Stimulated activated CD4-positive, alpha-beta T cell treated with anti-CD3 and anti-CD28 coated beads, Interleukin-15, amount 100 ng/mL, for 1 hour (primary cell): Measurements from ENCODE around the gene TENM3.

ENCODE experiments used
- DNase-seq, 2 donors: peaks; one replicate each; pipeline ENCODE4 v3.0.0-alpha.2; 2020; ENCODE audit warnings: low read depth in 1 of 2, low spot score in 1 of 2

The TENM3 gene

DNA sequence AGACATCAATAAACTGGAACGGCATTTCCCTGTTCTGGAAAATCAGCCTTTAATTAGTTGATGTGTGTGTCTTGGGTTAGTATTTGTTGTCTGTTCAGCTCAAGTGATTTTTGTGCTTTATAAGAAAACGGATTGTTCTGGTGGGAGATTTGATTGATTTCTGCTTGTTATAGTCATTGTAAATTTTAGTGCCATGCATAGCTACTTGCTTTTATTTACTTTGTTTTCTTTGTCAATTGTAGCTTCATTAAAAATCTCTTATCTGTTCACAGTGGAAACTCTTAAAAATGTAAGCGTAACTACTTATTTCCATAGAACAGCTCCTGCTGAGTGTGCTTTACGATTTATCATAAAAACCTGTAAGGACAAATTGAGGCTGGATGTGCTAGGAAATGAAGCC is 253.2 kb downstream of the TENM3 start:
- DNase-seq = no peak

DNA sequence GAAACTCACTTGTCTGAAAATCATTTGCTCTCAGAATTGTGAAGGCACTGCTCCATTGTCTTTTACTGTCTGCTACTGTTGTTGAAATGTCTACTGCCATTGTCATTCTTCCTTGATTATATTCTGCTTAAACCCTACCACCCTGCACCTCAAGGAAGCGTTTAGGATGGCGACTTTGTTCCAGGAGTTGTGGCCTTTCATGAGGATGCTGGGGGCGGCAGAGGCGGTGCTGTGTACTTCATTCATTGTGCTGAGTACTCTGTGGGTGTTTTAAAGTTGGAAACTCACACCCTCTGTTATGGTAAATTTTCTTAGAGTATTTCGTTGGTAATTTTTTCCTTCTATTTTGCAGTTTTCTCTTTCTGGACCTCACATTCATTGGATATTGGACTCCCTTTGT is 258.9 kb downstream of the TENM3 start:
- no peak for DNase-seq

GRCh38 chr4:182504463-182504862 is 261.3 kb downstream of the TENM3 start:
- no peak for DNase-seq

DNA sequence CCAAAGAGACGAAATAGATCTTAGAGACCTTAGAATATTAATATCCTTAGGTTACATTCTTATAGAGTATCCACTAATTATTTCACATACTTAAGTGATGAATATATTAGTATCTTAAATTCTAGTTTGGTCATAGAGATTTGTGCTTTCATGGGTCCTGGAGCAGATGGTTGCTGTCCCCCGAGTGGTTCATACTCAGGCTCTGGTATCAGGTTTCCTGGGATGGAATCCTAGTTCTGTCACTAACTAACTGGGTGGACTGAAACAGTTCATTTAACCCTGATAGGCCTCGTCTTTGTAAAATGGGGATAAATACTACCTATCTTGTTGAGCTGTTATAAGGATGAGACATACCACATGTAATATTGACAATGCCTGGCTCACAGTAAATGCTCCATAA is 264.6 kb downstream of the TENM3 start:
- DNase-seq = no peak

- DNase-seq = no peak
Measured at GRCh38 chr4:182510836-182511235, 267.6 kb downstream of the TENM3 start.

DNA sequence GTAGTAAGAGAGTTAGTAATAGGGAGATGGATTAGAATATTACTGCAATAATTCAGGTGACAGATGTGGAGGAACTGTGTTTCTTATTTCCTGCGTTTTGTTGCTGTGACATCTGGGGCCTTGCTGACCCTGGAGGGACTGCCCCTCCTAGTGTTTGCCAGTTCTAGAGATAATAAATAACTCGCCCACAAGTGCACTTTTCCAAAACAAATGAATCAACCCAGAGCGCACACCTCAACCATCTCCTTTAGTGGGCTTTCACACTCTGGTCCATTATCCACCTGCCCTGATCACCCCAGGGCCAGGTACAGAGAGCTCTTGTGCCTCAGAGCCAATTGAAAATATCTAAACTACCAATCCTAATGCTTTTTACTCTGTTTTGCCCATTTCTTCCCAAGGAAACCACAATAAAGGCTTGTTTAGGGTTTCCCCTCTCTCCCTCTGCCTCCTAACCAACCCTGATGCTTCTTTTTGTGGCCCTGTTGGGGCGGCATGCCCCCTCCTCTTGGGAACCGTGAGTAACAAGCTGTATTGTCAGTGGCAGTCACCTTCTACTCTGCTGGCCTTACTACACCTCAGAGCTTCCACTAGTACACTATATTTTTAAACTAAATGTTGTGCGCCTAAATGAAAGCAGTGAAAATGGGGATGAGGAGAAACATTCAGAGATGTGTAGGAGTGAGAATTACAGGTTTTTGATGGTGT is 270.5 kb downstream of the TENM3 start:
- no peak for DNase-seq

GRCh38 chr4:182518421-182518820 is 275.2 kb downstream of the TENM3 start:
- no peak for DNase-seq

GRCh38 chr4:182519528-182519927 is 276.3 kb downstream of the TENM3 start:
- no peak for DNase-seq

- no peak for DNase-seq
Measured at GRCh38 chr4:182521011-182521410, 277.8 kb downstream of the TENM3 start.

DNA sequence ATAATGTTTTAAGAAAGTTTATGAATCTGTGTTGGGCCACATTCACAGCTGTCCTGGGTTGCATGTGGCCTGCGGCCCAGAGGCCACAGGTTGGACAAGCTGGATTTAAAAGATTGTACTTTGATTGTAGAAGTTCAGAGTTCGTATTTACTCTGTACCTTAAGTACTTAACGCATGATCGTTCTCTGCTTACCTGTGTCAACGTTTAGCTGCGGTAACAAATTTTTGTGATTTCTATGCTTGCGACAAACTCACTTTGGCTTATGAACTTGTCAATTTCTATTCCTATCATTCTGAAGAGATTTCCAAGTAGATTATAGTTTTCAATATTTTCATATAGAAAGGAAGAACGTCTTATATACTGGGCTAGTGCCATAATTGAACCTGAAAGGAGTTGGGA is 285.6 kb downstream of the TENM3 start:
- DNase-seq = no peak

GRCh38 chr4:182530451-182530850 is 287.2 kb downstream of the TENM3 start:
- no peak for DNase-seq

DNA sequence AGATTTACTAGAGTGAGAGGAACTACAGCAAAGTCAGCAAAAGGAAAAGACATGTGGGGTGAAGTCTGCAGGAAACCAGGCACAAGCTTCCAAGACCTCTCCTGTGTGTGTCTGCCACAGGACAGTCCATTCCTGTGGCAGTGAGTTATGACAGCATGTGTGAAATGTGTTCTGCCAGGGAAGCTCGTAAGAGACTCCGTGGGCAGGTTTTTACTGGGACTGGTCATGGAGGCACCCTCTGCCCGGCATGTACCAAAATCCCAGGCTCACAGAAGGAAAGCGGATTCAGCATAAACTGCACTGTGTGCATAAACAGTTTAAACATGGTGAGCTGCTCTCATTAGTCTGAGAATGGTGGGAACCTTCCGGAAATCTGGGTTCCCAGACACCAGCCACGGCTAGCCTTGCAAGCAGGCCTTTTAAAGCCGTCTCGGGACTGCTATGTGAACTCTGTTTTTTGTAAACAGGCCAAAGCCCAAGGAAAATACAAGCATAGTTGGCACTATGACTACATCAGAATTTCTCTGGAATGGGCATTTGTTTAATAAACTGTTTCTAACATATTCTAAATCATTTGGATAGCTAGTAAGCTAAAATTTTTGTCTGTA is 288.5 kb downstream of the TENM3 start:
- DNase-seq = no peak

DNA sequence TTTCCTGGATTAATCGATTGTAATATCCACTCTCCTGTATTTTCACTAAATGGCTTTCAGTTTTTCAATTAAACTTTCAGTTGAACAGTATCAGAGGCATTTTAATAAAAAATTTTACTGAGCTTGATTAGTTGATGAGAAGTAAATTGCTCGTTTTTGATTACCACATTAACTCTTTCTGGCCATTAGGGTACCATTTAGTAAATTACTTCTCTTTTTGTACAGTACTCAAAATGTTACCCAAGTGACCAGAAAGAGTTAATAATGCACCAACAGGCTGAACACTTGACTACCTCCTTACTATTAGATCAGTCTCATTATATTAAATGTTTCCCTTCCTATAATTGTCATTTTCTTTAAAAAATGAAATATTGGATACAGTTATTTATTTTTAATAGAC is 289.2 kb downstream of the TENM3 start:
- no peak for DNase-seq

DNA sequence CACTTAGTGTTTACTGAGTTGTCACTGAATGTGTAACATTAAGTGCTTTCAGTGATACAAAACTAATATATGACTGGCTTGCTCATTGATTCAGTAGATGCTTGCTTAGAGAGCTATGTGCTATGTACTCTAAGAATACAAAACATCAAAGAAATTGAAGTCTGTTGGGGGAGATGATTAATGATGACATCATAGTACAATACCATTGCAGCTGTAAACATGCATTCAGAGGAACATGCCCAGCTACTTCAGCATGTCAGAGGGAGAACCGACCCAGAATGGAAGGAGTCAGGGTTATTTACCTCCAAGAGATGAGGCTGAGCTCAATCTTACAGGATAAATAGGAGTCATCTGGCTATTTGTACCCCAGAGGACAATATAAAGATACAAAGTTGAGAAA is 290.8 kb downstream of the TENM3 start:
- no peak for DNase-seq

- no peak for DNase-seq
Measured at GRCh38 chr4:182536221-182536811, 293.1 kb downstream of the TENM3 start.

DNA sequence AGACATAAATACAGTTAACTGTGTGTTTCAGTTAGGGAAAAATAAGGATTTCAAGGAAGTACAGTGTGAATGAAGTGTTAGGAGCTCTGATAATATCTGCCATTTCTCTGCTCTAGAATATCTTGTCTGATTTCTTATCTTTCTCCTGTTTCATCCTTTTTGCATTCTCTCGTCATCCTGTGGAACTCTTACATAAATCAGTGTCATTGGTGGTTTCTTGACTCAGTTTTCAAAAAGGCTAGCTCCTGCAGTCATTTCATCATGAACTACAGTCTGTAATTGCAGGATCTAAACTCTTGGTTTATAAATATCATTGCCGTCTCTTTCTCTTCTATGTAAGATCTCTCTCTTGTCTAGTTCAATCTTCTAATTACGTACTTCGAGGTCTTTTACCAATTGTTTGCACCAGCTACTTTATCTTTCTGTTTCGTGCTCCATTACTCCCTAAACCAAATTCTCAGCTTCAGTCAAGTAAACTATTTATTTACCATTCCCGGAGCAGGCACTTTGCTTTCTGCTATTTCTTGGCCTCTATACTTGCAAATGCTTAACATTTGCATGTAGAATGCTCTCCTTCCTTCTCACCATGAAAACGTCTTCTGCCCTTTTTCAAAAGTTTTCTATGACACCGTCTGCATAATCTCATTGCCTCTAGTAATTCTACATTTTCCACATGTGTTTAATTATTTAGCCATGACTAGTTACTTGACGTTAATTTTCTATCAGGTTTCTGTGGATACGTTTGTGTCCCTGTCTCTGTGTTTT is 294.0 kb downstream of the TENM3 start:
- no peak for DNase-seq

GRCh38 chr4:182538031-182538430 is 294.8 kb downstream of the TENM3 start:
- DNase-seq = no peak

GRCh38 chr4:182540496-182540895 is 297.3 kb downstream of the TENM3 start:
- no peak for DNase-seq

GRCh38 chr4:182547435-182547834 is 304.2 kb downstream of the TENM3 start:
- no peak for DNase-seq

- DNase-seq = no peak
Measured at GRCh38 chr4:182548156-182548555, 305.0 kb downstream of the TENM3 start.

DNA sequence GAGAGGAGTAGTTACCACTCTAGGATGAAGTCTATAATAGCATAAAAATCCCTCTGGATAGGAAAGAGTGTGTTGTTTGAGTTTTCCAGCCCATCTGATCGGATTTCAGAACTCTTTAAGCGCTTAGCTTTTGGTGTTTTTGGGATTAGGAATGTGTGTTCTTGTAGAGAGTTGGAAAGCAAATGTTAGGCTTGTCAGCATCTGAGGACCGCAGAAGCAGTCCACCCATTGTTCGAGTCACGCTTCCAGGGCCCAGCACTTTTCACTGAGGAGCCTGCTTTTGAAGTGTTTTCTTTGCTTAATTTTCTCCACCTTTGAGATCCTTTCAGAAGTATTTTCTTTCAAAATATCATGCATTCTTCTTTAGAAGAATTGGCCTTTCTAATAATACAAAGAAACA is 306.2 kb downstream of the TENM3 start:
- DNase-seq = no peak

GRCh38 chr4:182552948-182553347 is 309.7 kb downstream of the TENM3 start:
- DNase-seq = no peak
